ENCODE results near the gene TMEM200A.

DNA sequence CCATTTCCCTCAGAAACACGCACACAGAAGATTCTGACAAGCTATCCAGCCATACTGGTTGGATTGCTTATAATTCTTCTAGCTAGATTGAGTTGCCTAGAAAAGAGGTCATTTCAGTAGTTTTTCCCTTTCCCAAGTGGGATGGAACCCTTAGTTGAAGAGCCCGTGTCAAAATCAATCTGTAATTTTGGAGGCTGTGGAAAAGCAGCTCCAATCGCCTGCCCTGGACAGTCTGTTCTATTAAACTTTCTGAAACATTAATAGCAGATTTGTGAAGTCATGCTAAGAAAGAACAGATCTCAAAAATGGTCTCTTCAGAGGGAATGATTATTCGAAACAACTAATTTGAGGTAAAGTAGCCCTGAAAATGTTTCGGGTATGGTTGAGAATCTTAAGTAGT, 29.3 kb downstream of the TMEM200A start:
- TF ChIP-seq, protein P1, sequence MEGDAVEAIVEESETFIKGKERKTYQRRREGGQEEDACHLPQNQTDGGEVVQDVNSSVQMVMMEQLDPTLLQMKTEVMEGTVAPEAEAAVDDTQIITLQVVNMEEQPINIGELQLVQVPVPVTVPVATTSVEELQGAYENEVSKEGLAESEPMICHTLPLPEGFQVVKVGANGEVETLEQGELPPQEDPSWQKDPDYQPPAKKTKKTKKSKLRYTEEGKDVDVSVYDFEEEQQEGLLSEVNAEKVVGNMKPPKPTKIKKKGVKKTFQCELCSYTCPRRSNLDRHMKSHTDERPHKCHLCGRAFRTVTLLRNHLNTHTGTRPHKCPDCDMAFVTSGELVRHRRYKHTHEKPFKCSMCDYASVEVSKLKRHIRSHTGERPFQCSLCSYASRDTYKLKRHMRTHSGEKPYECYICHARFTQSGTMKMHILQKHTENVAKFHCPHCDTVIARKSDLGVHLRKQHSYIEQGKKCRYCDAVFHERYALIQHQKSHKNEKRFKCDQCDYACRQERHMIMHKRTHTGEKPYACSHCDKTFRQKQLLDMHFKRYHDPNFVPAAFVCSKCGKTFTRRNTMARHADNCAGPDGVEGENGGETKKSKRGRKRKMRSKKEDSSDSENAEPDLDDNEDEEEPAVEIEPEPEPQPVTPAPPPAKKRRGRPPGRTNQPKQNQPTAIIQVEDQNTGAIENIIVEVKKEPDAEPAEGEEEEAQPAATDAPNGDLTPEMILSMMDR (IDR thresholded peaks at IDR 0.05; ENCODE audit: low read depth, low read length): no peak
- no peak for TF ChIP-seq EZH2phosphoT487 (IDR thresholded peaks at IDR 0.05; ENCODE audit: low read depth)

Data from OCI-LY3 (cell line).